GM18951 (cell line): ENCODE measurements around the gene RAD54L2.
"Not testable (repeated sequence)": the region's sequence is repeated elsewhere in the genome, so short reads cannot be mapped to it uniquely, and the experiment has no call there.

Source experiments
- POLR2A ChIP-seq: IDR thresholded peaks from 4 replicates; pipeline ENCODE4 v1.6.1; 2011; ENCODE audit warnings: mild to moderate bottlenecking; ENCODE audit not compliant: insufficient read length, insufficient read depth; ENCODE audit errors: extremely low read depth
- in situ Hi-C: fragments of 300-500 bp; cut with MboI; formaldehyde crosslinking; loops from one replicate; pipeline ENCODE4 v1.12.0; 2022; ENCODE audit warnings: low sequenced_read_pairs, mixed read lengths, inconsistent platforms; ENCODE audit not compliant: unreplicated experiment

RAD54L2 gene

GRCh38 chr3:51559411-51559888 is 20.9 kb downstream of the RAD54L2 start:
- TF ChIP-seq POLR2A, result no peak

GRCh38 chr3:51559961-51560360 is 21.4 kb downstream of the RAD54L2 start:
- no peak for TF ChIP-seq POLR2A
- in situ Hi-C loops, result no loop called here

More at GRCh38 chr3:51559411-51559888, 20.9 kb downstream of the RAD54L2 start:
- in situ Hi-C loops, result no loop called here

- in situ Hi-C loops, result not testable (repeated sequence)
Observed at GRCh38 chr3:51562403-51562802, 23.9 kb downstream of the RAD54L2 start.

- TF ChIP-seq POLR2A, result no peak
- in situ Hi-C loops, result no loop called here
Observed at GRCh38 chr3:51568036-51568435, 29.5 kb downstream of the RAD54L2 start.

GRCh38 chr3:51568996-51569395 is 30.5 kb downstream of the RAD54L2 start:
- in situ Hi-C loops, result no loop called here
- no peak for TF ChIP-seq POLR2A

GRCh38 chr3:51578238-51578637 is 39.7 kb downstream of the RAD54L2 start:
- TF ChIP-seq POLR2A, result no peak
- in situ Hi-C loops, result no loop called here

GRCh38 chr3:51580418-51580817 is 41.9 kb downstream of the RAD54L2 start:
- in situ Hi-C loops, result no loop called here
- no peak for TF ChIP-seq POLR2A

GRCh38 chr3:51581524-51581923 is 43.0 kb downstream of the RAD54L2 start:
- no peak for TF ChIP-seq POLR2A
- in situ Hi-C loops, result no loop called here

- in situ Hi-C loops, result no loop called here
- TF ChIP-seq POLR2A, result no peak
Observed at GRCh38 chr3:51585197-51585596, 46.7 kb downstream of the RAD54L2 start.

GRCh38 chr3:51585871-51586270 is 47.4 kb downstream of the RAD54L2 start:
- in situ Hi-C loops, result no loop called here
- TF ChIP-seq POLR2A, result no peak
